Measurements from ENCODE around the gene ARFGAP3.

ARFGAP3 gene

GRCh38 chr22:42862045-42862734, 5.1 kb upstream of the ARFGAP3 start:
- no peak for DNase-seq (ENCODE audit: low read depth in 2 of 2)

- DNase-seq (ENCODE audit: low read depth in 2 of 2) = no peak
These were observed 3.9 kb upstream of the ARFGAP3 start for GRCh38 chr22:42860968-42861367.

- DNase-seq (ENCODE audit: low read depth in 2 of 2) = no peak
These were observed 890 bp upstream of the ARFGAP3 start for GRCh38 chr22:42857845-42858481.

- DNase-seq (ENCODE audit: low read depth in 2 of 2) = peak; percentile 27 to 33
These were observed 751 bp downstream of the ARFGAP3 start for GRCh38 chr22:42856179-42856864.

- no peak for DNase-seq (ENCODE audit: low read depth in 2 of 2)
These were observed 1.4 kb downstream of the ARFGAP3 start for GRCh38 chr22:42855721-42856120.

GRCh38 chr22:42855211-42855610, 1.9 kb downstream of the ARFGAP3 start:
- no peak for DNase-seq (ENCODE audit: low read depth in 2 of 2)

GRCh38 chr22:42848941-42849550, 8.0 kb downstream of the ARFGAP3 start:
- DNase-seq (ENCODE audit: low read depth in 2 of 2) = no peak

- DNase-seq (ENCODE audit: low read depth in 2 of 2) = no peak
These were observed 10.0 kb downstream of the ARFGAP3 start for GRCh38 chr22:42847110-42847509.

GRCh38 chr22:42844756-42845155, 12.3 kb downstream of the ARFGAP3 start:
- DNase-seq (ENCODE audit: low read depth in 2 of 2) = no peak

GRCh38 chr22:42842658-42843370, 14.3 kb downstream of the ARFGAP3 start:
- DNase-seq (ENCODE audit: low read depth in 2 of 2) = no peak

- DNase-seq (ENCODE audit: low read depth in 2 of 2) = no peak
These were observed 15.6 kb downstream of the ARFGAP3 start for GRCh38 chr22:42841444-42841843.

GRCh38 chr22:42837556-42837955, 19.5 kb downstream of the ARFGAP3 start:
- DNase-seq (ENCODE audit: low read depth in 2 of 2) = no peak

GRCh38 chr22:42836026-42836425, 21.0 kb downstream of the ARFGAP3 start:
- DNase-seq (ENCODE audit: low read depth in 2 of 2) = no peak

- DNase-seq (ENCODE audit: low read depth in 2 of 2) = no peak
These were observed 22.7 kb downstream of the ARFGAP3 start for GRCh38 chr22:42834177-42834949.

- no peak for DNase-seq (ENCODE audit: low read depth in 2 of 2)
These were observed 24.0 kb downstream of the ARFGAP3 start for GRCh38 chr22:42833104-42833503.

GRCh38 chr22:42831712-42832111, 25.4 kb downstream of the ARFGAP3 start:
- no peak for DNase-seq (ENCODE audit: low read depth in 2 of 2)

- no peak for DNase-seq (ENCODE audit: low read depth in 2 of 2)
These were observed 26.9 kb downstream of the ARFGAP3 start for GRCh38 chr22:42830161-42830560.

- no peak for DNase-seq (ENCODE audit: low read depth in 2 of 2)
These were observed 27.8 kb downstream of the ARFGAP3 start for GRCh38 chr22:42829302-42829701.

GRCh38 chr22:42825796-42826195, 31.3 kb downstream of the ARFGAP3 start:
- no peak for DNase-seq (ENCODE audit: low read depth in 2 of 2)

- DNase-seq (ENCODE audit: low read depth in 2 of 2) = no peak
These were observed 35.7 kb downstream of the ARFGAP3 start for GRCh38 chr22:42821386-42821785.
